Measurements from ENCODE around the gene ESYT3. TPM values are rescaled to one million over a fixed set of nuclear protein-coding genes. Genes with fewer than 3 reads are reported as not detected.
A peak's percentile ranks its signal among the peaks of the same experiment; 100 is the strongest.
"Not testable (repeated sequence)": the region's sequence is repeated elsewhere in the genome, so short reads cannot be mapped to it uniquely, and the experiment has no call there.

ESYT3 gene
- total RNA-seq, 2 experiments from 2014 or later, result not detected

- no peaks in the 10 kb centered on the region for H3K9me2 ChIP-seq (ENCODE audit: insufficient read depth, low read length)
- no peaks in the 10 kb centered on the region for H3K79me2 ChIP-seq (ENCODE audit: insufficient read depth, low read depth, low read length)
- CTCF ChIA-PET (ENCODE audit: unreplicated experiment), result no interaction called here
These were observed 8.2 kb upstream of the ESYT3 start for GRCh38 chr3:138426211-138426610.

DNA sequence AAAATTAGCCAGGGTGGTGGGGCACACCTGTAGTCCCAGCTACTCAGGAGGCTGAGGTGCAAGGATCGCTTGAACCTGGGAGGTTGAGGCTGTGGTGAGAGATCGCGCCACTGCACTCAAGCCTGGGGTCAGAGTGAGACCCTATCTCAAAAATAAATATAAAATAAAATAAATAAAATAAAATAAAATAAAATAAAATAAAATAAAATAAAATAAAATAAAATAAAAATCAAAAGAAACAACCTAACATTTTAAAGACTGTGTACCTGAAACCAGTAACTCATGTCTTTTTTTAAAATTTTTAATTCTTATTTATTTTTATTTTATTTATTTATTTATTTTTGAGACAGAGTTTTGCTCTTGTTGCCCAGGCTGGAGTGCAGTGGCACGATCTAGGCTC, 7.7 kb upstream of the ESYT3 start:
- H3K9me2 ChIP-seq (ENCODE audit: insufficient read depth, low read length); intact Hi-C loops (cut with micrococcal nuclease; ENCODE audit: unreplicated experiment); H3K36me3 ChIP-seq (ENCODE audit: insufficient read depth, low read length); H3K4me2 ChIP-seq (ENCODE audit: low read length); BruUV-seq (replicated peaks); H3K9me3 ChIP-seq (ENCODE audit: low read length); H3K4me3 ChIP-seq (ENCODE audit: low read depth, low read length, poor library complexity, severe bottlenecking); DNase-seq (ENCODE audit: low spot score); H3K79me2 ChIP-seq (ENCODE audit: insufficient read depth, low read depth, low read length); POLR2A ChIA-PET; H3K4me1 ChIP-seq (ENCODE audit: insufficient read depth, low read length, poor library complexity, severe bottlenecking); H4K20me1 ChIP-seq (ENCODE audit: insufficient read depth, low read length); H3K27ac ChIP-seq (ENCODE audit: low read depth, low read length, poor library complexity, severe bottlenecking); H2AFZ ChIP-seq (ENCODE audit: low read length); CTCF ChIA-PET (ENCODE audit: unreplicated experiment): not testable (repeated sequence)

More at GRCh38 chr3:138426211-138426610, 8.2 kb upstream of the ESYT3 start:
- H2AFZ ChIP-seq (ENCODE audit: low read length), result no peak overlapping the region
- no peaks in the 10 kb centered on the region for H3K4me1 ChIP-seq (ENCODE audit: insufficient read depth, low read length, poor library complexity, severe bottlenecking)
- BruUV-seq (replicated peaks), result no TSS peak
- H3K36me3 ChIP-seq (ENCODE audit: insufficient read depth, low read length), result no peaks in the 10 kb centered on the region
- intact Hi-C loops (cut with micrococcal nuclease; ENCODE audit: unreplicated experiment), result no loop called here
- H3K4me3 ChIP-seq (ENCODE audit: low read depth, low read length, poor library complexity, severe bottlenecking), result no peak overlapping the region
- no peak for TF ChIP-seq EZH2phosphoT487 (IDR thresholded peaks at IDR 0.05; ENCODE audit: borderline replicate concordance, low read depth, low read length)
- peak; percentile 41; the same call in 1 of the 2 replicates for TF ChIP-seq CTCF (conservative IDR thresholded peaks at IDR 0.05; ENCODE audit: low read length)
- POLR2A ChIA-PET, result interaction anchor here (0.7 kb wide), 1 partner anchor 95 kb away, joined by 4 read pairs; no protein-coding TSS in a partner anchor
- no peak overlapping the region for H3K27ac ChIP-seq (ENCODE audit: low read depth, low read length, poor library complexity, severe bottlenecking)
- no peak overlapping the region for H3K4me2 ChIP-seq (ENCODE audit: low read length)
- DNase-seq (ENCODE audit: low spot score), result no peak
- no peaks in the 10 kb centered on the region for H4K20me1 ChIP-seq (ENCODE audit: insufficient read depth, low read length)
- H3K9me3 ChIP-seq (ENCODE audit: low read length), result no peaks in the 10 kb centered on the region

DNA sequence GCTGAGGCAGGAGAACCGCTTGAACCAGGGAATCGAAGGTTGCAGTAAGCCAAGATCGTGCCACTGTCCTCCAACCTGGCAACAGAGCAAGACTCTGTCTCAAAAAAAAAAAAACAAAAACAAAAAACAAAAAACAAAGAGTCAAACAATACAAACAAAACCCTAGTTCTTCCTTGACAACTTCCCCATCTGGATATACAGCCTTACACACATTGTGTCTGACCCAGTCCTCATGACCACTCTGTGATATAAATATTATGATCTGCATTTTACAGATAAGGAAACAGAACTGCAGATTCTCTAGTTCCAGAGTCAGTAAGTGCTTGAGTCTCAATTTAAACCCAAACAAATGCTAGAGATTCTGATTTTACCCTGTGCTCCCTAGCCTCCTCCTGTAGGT, 4.8 kb upstream of the ESYT3 start:
- Histone ChIP-seq H3K4me3 (ENCODE audit: low read depth, low read length, poor library complexity, severe bottlenecking) (no peak overlapping the region), H2AFZ (ENCODE audit: low read length) (no peak overlapping the region), H3K27ac (ENCODE audit: low read depth, low read length, poor library complexity, severe bottlenecking) (no peak overlapping the region), H3K9me3 (ENCODE audit: low read length) (no peaks in the 10 kb centered on the region), H3K79me2 (ENCODE audit: insufficient read depth, low read depth, low read length) (no peaks in the 10 kb centered on the region), H3K36me3 (ENCODE audit: insufficient read depth, low read length) (no peaks in the 10 kb centered on the region), H3K4me1 (ENCODE audit: insufficient read depth, low read length, poor library complexity, severe bottlenecking) (no peaks in the 10 kb centered on the region), H3K9me2 (ENCODE audit: insufficient read depth, low read length) (no peaks in the 10 kb centered on the region), H3K4me2 (ENCODE audit: low read length) (no peak overlapping the region), H4K20me1 (ENCODE audit: insufficient read depth, low read length) (no peaks in the 10 kb centered on the region)
- DNase-seq (ENCODE audit: low spot score), result no peak
- POLR2A ChIA-PET, result no interaction called here
- TF ChIP-seq CTCF (conservative IDR thresholded peaks at IDR 0.05; ENCODE audit: low read length) (no peak), EZH2phosphoT487 (IDR thresholded peaks at IDR 0.05; ENCODE audit: borderline replicate concordance, low read depth, low read length) (no peak)
- intact Hi-C loops (cut with micrococcal nuclease; ENCODE audit: unreplicated experiment), result no loop called here
- BruUV-seq (replicated peaks), result no TSS peak
- CTCF ChIA-PET (ENCODE audit: unreplicated experiment), result no interaction called here

Data from OCI-LY7 (cell line).